Upper lobe of right lung (tissue), 1 donor: ENCODE measurements around the gene C1QA. TPM values are rescaled to one million over a fixed set of nuclear protein-coding genes. Genes with fewer than 3 reads are reported as not detected.
"Not testable (repeated sequence)": the region's sequence is repeated elsewhere in the genome, so short reads cannot be mapped to it uniquely, and the experiment has no call there.

Source experiments
- ATAC-seq: fragments of 200-7000 bp; cut with Tn5 transposase; one replicate; pipeline ENCODE4 v1.9.1; 2020; ENCODE audit warnings: mild to moderate bottlenecking, moderate library complexity
- DNase-seq: peaks from one replicate; pipeline ENCODE4 v3.0.0-alpha.2; 2020
- H3K27ac ChIP-seq: fragments of 200-600 bp; one replicate; pipeline ENCODE4 v1.8.0; 2022
- H3K27me3 ChIP-seq: fragments of 200-600 bp; one replicate; pipeline ENCODE4 v1.8.0; 2022; ENCODE audit warnings: mild to moderate bottlenecking
- H3K36me3 ChIP-seq: fragments of 200-600 bp; one replicate; pipeline ENCODE4 v1.8.0; 2022
- H3K4me1 ChIP-seq: fragments of 200-600 bp; one replicate; pipeline ENCODE4 v1.8.0; 2022
- H3K4me3 ChIP-seq: fragments of 200-600 bp; one replicate; pipeline ENCODE4 v1.8.0; 2022; ENCODE audit warnings: mild to moderate bottlenecking
- H3K9me3 ChIP-seq: fragments of 200-600 bp; one replicate; pipeline ENCODE4 v1.8.0; 2022
- CTCF ChIP-seq: fragments of 200-600 bp; IDR thresholded peaks from one replicate; pipeline ENCODE4 v1.8.0; 2022; ENCODE audit warnings: antibody characterized with exemption
- intact Hi-C: fragments of 100-400 bp; cut with DNase I; formaldehyde crosslinking; loops from one replicate; pipeline ENCODE4 v1.11.0; 2022
- total RNA-seq: library from RNA; stranded (reverse); fragmentation: NEBNext Ultra II Directional; extraction: Animal tissue kit (Norgen Biotek cat#: 25700); gene quantifications from one replicate; pipeline ENCODE4 v1.2.1, GENCODE V29; 2021
- donor health status: DM: no; HTN: yes; CAD: no; lungs with severe emphysema.

The C1QA gene
- total RNA-seq, 1 donor from 2014 or later, result 521 TPM

- DNase-seq, result no peak
- Histone ChIP-seq H3K27ac (no peak overlapping the region), H3K36me3 (no peaks in the 10 kb centered on the region), H3K4me1 (no peaks in the 10 kb centered on the region), H3K4me3 (no peak overlapping the region), H3K9me3 (no peaks in the 10 kb centered on the region), H3K27me3 (peaks cover 17% of the 10 kb centered on the region)
- intact Hi-C loops, result no loop called here
- no peak for ATAC-seq
- TF ChIP-seq CTCF, result no peak
These were observed 29.3 kb downstream of the C1QA start for GRCh38 chr1:22665752-22666151.

GRCh38 chr1:22666412-22666811, 30.0 kb downstream of the C1QA start:
- intact Hi-C loops, result no loop called here
- Histone ChIP-seq H3K27me3 (peaks cover 21% of the 10 kb centered on the region), H3K9me3 (no peaks in the 10 kb centered on the region), H3K27ac (no peak overlapping the region), H3K4me3 (no peak overlapping the region), H3K4me1 (no peaks in the 10 kb centered on the region), H3K36me3 (no peaks in the 10 kb centered on the region)
- ATAC-seq (no peak), DNase-seq (no peak)
- no peak for TF ChIP-seq CTCF

GRCh38 chr1:22668840-22669239, 32.4 kb downstream of the C1QA start:
- H3K4me3 ChIP-seq, ATAC-seq, DNase-seq, H3K27ac ChIP-seq, intact Hi-C loops, H3K4me1 ChIP-seq, H3K9me3 ChIP-seq, H3K36me3 ChIP-seq: not testable (repeated sequence)
- H3K27me3 ChIP-seq, result peaks cover 38% of the 10 kb centered on the region

GRCh38 chr1:22670352-22670975, 34.0 kb downstream of the C1QA start:
- Histone ChIP-seq H3K4me1 (no peaks in the 10 kb centered on the region), H3K9me3 (no peaks in the 10 kb centered on the region), H3K27ac (no peak overlapping the region), H3K36me3 (no peaks in the 10 kb centered on the region), H3K4me3 (no peak overlapping the region), H3K27me3 (peaks cover 46% of the 10 kb centered on the region)
- no peak for DNase-seq
- no peak for ATAC-seq
- TF ChIP-seq CTCF, result no peak
- intact Hi-C loops, result no loop called here

GRCh38 chr1:22671999-22672398, 35.6 kb downstream of the C1QA start:
- Histone ChIP-seq H3K27me3 (peaks cover 53% of the 10 kb centered on the region), H3K4me3 (no peak overlapping the region), H3K27ac (no peak overlapping the region), H3K36me3 (no peaks in the 10 kb centered on the region), H3K4me1 (no peaks in the 10 kb centered on the region), H3K9me3 (no peaks in the 10 kb centered on the region)
- DNase-seq, result no peak
- intact Hi-C loops, result no loop called here
- TF ChIP-seq CTCF, result no peak
- no peak for ATAC-seq

GRCh38 chr1:22673486-22674409, 37.3 kb downstream of the C1QA start:
- peak; percentile 59 for TF ChIP-seq CTCF
- Histone ChIP-seq H3K4me3 (no peak overlapping the region), H3K27ac (no peak overlapping the region), H3K36me3 (no peaks in the 10 kb centered on the region), H3K27me3 (peaks cover 51% of the 10 kb centered on the region), H3K9me3 (no peaks in the 10 kb centered on the region), H3K4me1 (no peaks in the 10 kb centered on the region)
- peak; percentile 60 for ATAC-seq
- DNase-seq, result no peak
- intact Hi-C loops, result no loop called here
